ENCODE results near the gene RPS26. TPM values are rescaled to one million over a fixed set of nuclear protein-coding genes. Genes with fewer than 3 reads are reported as not detected.

The RPS26 gene
- total RNA-seq, 2 experiments from 2014 or later = 74.6 to 600 TPM

- ChIA-PET CTCF (ENCODE audit: unreplicated experiment) (no interaction called here), POLR2A (no interaction called here)
- TF ChIP-seq EZH2phosphoT487 (IDR thresholded peaks at IDR 0.05; ENCODE audit: borderline replicate concordance, low read depth, low read length) = no peak
- no peak for TF ChIP-seq CTCF (conservative IDR thresholded peaks at IDR 0.05; ENCODE audit: low read length)
- no peak overlapping the region for H3K4me3 ChIP-seq (ENCODE audit: low read depth, low read length, poor library complexity, severe bottlenecking)
- H3K9me3 ChIP-seq (ENCODE audit: low read length) = no peaks in the 10 kb centered on the region
- no peak overlapping the region for H3K4me2 ChIP-seq (ENCODE audit: low read length)
- H3K4me1 ChIP-seq (ENCODE audit: insufficient read depth, low read length, poor library complexity, severe bottlenecking) = no peaks in the 10 kb centered on the region
- intact Hi-C loops (cut with micrococcal nuclease; ENCODE audit: unreplicated experiment) = no loop called here
- no peaks in the 10 kb centered on the region for H3K36me3 ChIP-seq (ENCODE audit: insufficient read depth, low read length)
- DNase-seq (ENCODE audit: low spot score) = no peak
- BruUV-seq (replicated peaks) = no TSS peak
- H3K9me2 ChIP-seq (ENCODE audit: insufficient read depth, low read length) = no peaks in the 10 kb centered on the region
- H3K27ac ChIP-seq (ENCODE audit: low read depth, low read length, poor library complexity, severe bottlenecking) = no peak overlapping the region
- H4K20me1 ChIP-seq (ENCODE audit: insufficient read depth, low read length) = no peaks in the 10 kb centered on the region
- H3K79me2 ChIP-seq (ENCODE audit: insufficient read depth, low read depth, low read length) = no peaks in the 10 kb centered on the region
- H2AFZ ChIP-seq (ENCODE audit: low read length) = no peak overlapping the region
Observed at GRCh38 chr12:56087220-56087619, 45.5 kb downstream of the RPS26 start.

Other genes with a start within 250 kb of the RPS26 start
- 86.1 and 161 TPM in 2 replicates for gene SARNP, start 224.2 kb upstream of the RPS26 start, total RNA-seq (2014; rRNA removed; shearing (Covaris generic))
- 85.5 and 92.0 TPM in 2 replicates for gene SARNP, start 224.2 kb upstream of the RPS26 start, total RNA-seq (2022)
- gene ORMDL2, start 223.9 kb upstream of the RPS26 start, total RNA-seq (2014; rRNA removed; shearing (Covaris generic)) = 13.4 and 20.0 TPM in 2 replicates
- gene ORMDL2, start 223.9 kb upstream of the RPS26 start, total RNA-seq (2022) = 22.9 and 27.1 TPM in 2 replicates
- gene DNAJC14, start 212.3 kb upstream of the RPS26 start, total RNA-seq (2014; rRNA removed; shearing (Covaris generic)) = 50.8 and 60.9 TPM in 2 replicates
- gene DNAJC14, start 212.3 kb upstream of the RPS26 start, total RNA-seq (2022) = 52.3 and 59.3 TPM in 2 replicates
- not detected in 2 replicates for gene MMP19, start 199.0 kb upstream of the RPS26 start, total RNA-seq (2014; rRNA removed; shearing (Covaris generic))
- not detected in 2 replicates for gene MMP19, start 199.0 kb upstream of the RPS26 start, total RNA-seq (2022)
- gene PYM1, start 114.0 kb upstream of the RPS26 start, total RNA-seq (2014; rRNA removed; shearing (Covaris generic)) = 88.5 and 97.2 TPM in 2 replicates
- gene PYM1, start 114.0 kb upstream of the RPS26 start, total RNA-seq (2022) = 82.7 and 88.5 TPM in 2 replicates
- gene DGKA, start 110.8 kb upstream of the RPS26 start, total RNA-seq (2014; rRNA removed; shearing (Covaris generic)) = 106 and 144 TPM in 2 replicates
- 170 and 216 TPM in 2 replicates for gene DGKA, start 110.8 kb upstream of the RPS26 start, total RNA-seq (2022)
- gene PMEL, start 75.9 kb upstream of the RPS26 start, total RNA-seq (2014; rRNA removed; shearing (Covaris generic)) = 0.49 and 1.4 TPM in 2 replicates
- gene PMEL, start 75.9 kb upstream of the RPS26 start, total RNA-seq (2022) = 2.4 and 3.0 TPM in 2 replicates
- 57.8 and 68.1 TPM in 2 replicates for gene CDK2, start 75.1 kb upstream of the RPS26 start, total RNA-seq (2014; rRNA removed; shearing (Covaris generic))
- gene CDK2, start 75.1 kb upstream of the RPS26 start, total RNA-seq (2022) = 80.9 and 81.4 TPM in 2 replicates
- 21.6 and 21.8 TPM in 2 replicates for gene RAB5B, start 67.8 kb upstream of the RPS26 start, total RNA-seq (2014; rRNA removed; shearing (Covaris generic))
- 47.2 and 50.5 TPM in 2 replicates for gene RAB5B, start 67.8 kb upstream of the RPS26 start, total RNA-seq (2022)
- 2.5 and 2.7 TPM in 2 replicates for gene SUOX, start 44.6 kb upstream of the RPS26 start, total RNA-seq (2014; rRNA removed; shearing (Covaris generic))
- gene SUOX, start 44.6 kb upstream of the RPS26 start, total RNA-seq (2022) = 6.4 and 7.4 TPM in 2 replicates
- gene IKZF4, start 20.9 kb upstream of the RPS26 start, total RNA-seq (2014; rRNA removed; shearing (Covaris generic)) = 0.90 and 1.3 TPM in 2 replicates
- 6.0 and 8.8 TPM in 2 replicates for gene IKZF4, start 20.9 kb upstream of the RPS26 start, total RNA-seq (2022)
- not detected in 2 replicates for gene ERBB3, start 38.2 kb downstream of the RPS26 start, total RNA-seq (2014; rRNA removed; shearing (Covaris generic))
- 0.83 TPM in 1 of 2 replicates, not detected in the other for gene ERBB3, start 38.2 kb downstream of the RPS26 start, total RNA-seq (2022)
- 358 and 437 TPM in 2 replicates for gene PA2G4, start 62.6 kb downstream of the RPS26 start, total RNA-seq (2014; rRNA removed; shearing (Covaris generic))
- 280 and 289 TPM in 2 replicates for gene PA2G4, start 62.6 kb downstream of the RPS26 start, total RNA-seq (2022)
- 4,534 and 5,932 TPM in 2 replicates for gene RPL41, start 74.7 kb downstream of the RPS26 start, total RNA-seq (2014; rRNA removed; shearing (Covaris generic))
- gene RPL41, start 74.7 kb downstream of the RPS26 start, total RNA-seq (2022) = 4,745 and 4,976 TPM in 2 replicates
- gene ZC3H10, start 76.3 kb downstream of the RPS26 start, total RNA-seq (2014; rRNA removed; shearing (Covaris generic)) = 11.9 and 12.6 TPM in 2 replicates
- gene ZC3H10, start 76.3 kb downstream of the RPS26 start, total RNA-seq (2022) = 15.8 and 16.5 TPM in 2 replicates
- 74.6 and 85.9 TPM in 2 replicates for gene ESYT1, start 86.3 kb downstream of the RPS26 start, total RNA-seq (2014; rRNA removed; shearing (Covaris generic))
- 108 and 112 TPM in 2 replicates for gene ESYT1, start 86.3 kb downstream of the RPS26 start, total RNA-seq (2022)
- gene MYL6B, start 110.7 kb downstream of the RPS26 start, total RNA-seq (2014; rRNA removed; shearing (Covaris generic)) = 56.6 and 105 TPM in 2 replicates
- 62.6 and 77.6 TPM in 2 replicates for gene MYL6B, start 110.7 kb downstream of the RPS26 start, total RNA-seq (2022)
- 574 and 654 TPM in 2 replicates for gene MYL6, start 116.4 kb downstream of the RPS26 start, total RNA-seq (2014; rRNA removed; shearing (Covaris generic))
- 415 and 468 TPM in 2 replicates for gene MYL6, start 116.4 kb downstream of the RPS26 start, total RNA-seq (2022)
- 59.7 and 68.3 TPM in 2 replicates for gene SMARCC2, start 147.6 kb downstream of the RPS26 start, total RNA-seq (2014; rRNA removed; shearing (Covaris generic))
- 137 and 162 TPM in 2 replicates for gene SMARCC2, start 147.6 kb downstream of the RPS26 start, total RNA-seq (2022)
- 63.8 and 76.1 TPM in 2 replicates for gene RNF41, start 180.0 kb downstream of the RPS26 start, total RNA-seq (2014; rRNA removed; shearing (Covaris generic))
- 43.7 and 45.6 TPM in 2 replicates for gene RNF41, start 180.0 kb downstream of the RPS26 start, total RNA-seq (2022)
- gene NABP2, start 182.4 kb downstream of the RPS26 start, total RNA-seq (2014; rRNA removed; shearing (Covaris generic)) = 37.5 and 46.0 TPM in 2 replicates
- 54.1 and 61.1 TPM in 2 replicates for gene NABP2, start 182.4 kb downstream of the RPS26 start, total RNA-seq (2022)
- gene SLC39A5, start 188.1 kb downstream of the RPS26 start, total RNA-seq (2014; rRNA removed; shearing (Covaris generic)) = 0.76 and 2.5 TPM in 2 replicates
- gene SLC39A5, start 188.1 kb downstream of the RPS26 start, total RNA-seq (2022) = 1.2 and 1.4 TPM in 2 replicates
- 7.0 and 11.7 TPM in 2 replicates for gene ANKRD52, start 216.5 kb downstream of the RPS26 start, total RNA-seq (2014; rRNA removed; shearing (Covaris generic))
- gene ANKRD52, start 216.5 kb downstream of the RPS26 start, total RNA-seq (2022) = 35.0 and 35.6 TPM in 2 replicates
- 15.8 and 22.1 TPM in 2 replicates for gene COQ10A, start 225.0 kb downstream of the RPS26 start, total RNA-seq (2014; rRNA removed; shearing (Covaris generic))
- gene COQ10A, start 225.0 kb downstream of the RPS26 start, total RNA-seq (2022) = 20.6 and 28.9 TPM in 2 replicates